ENCODE data around the gene ANXA2R.
"Not testable (repeated sequence)": the region's sequence is repeated elsewhere in the genome, so short reads cannot be mapped to it uniquely, and the experiment has no call there.

Gene ANXA2R

GRCh38 chr5:43034591-43034968 is 5.5 kb downstream of the ANXA2R start:
- no peaks in the 10 kb centered on the region for H3K36me3 ChIP-seq (ENCODE audit: control insufficient read depth in 4 of 4, insufficient read depth in 4 of 4, low read length in 3 of 4)
- 40% methylated on average over 4 of the region's 5 CpGs for WGBS (ENCODE audit: insufficient coverage)
- ChIA-PET POLR2A (no interaction called here), CTCF (no interaction called here)
- DNase-seq: peak in 2 of 3 donors; percentile 52 to 68
- H3K9me3 ChIP-seq (ENCODE audit: control extremely low read depth in 1 of 5, control insufficient read depth in 4 of 5, insufficient read depth in 2 of 5, low read depth in 1 of 5, low read length in 4 of 5): no peaks in the 10 kb centered on the region
- peaks cover 4 to 44% (median 31%) of the 10 kb centered on the region in 4 experiments for H3K4me1 ChIP-seq (ENCODE audit: control extremely low read depth in 1 of 4, control insufficient read depth in 4 of 4, insufficient read depth in 4 of 4, low read length in 3 of 4)
- no peak overlapping the region for H3K27ac ChIP-seq (ENCODE audit: insufficient read depth in 1 of 2, low read depth in 1 of 2, low read length in 2 of 2, poor library complexity in 1 of 2, severe bottlenecking in 2 of 2)
- no peaks in the 10 kb centered on the region for H3K27me3 ChIP-seq (replicated peaks in 2 of 5; ENCODE audit: control insufficient read depth in 4 of 5, insufficient read depth in 5 of 5, low read length in 4 of 5)
- no peak overlapping the region for H3K4me3 ChIP-seq (ENCODE audit: control insufficient read depth in 1 of 7, extremely low read depth in 1 of 7, insufficient read depth in 4 of 7, low read depth in 2 of 7, low read length in 6 of 7)

- no peak for DNase-seq
- H3K4me3 ChIP-seq (ENCODE audit: control insufficient read depth in 1 of 7, extremely low read depth in 1 of 7, insufficient read depth in 4 of 7, low read depth in 2 of 7, low read length in 6 of 7): no peak overlapping the region
- POLR2A ChIA-PET: no interaction called here
- no peaks in the 10 kb centered on the region for H3K36me3 ChIP-seq (ENCODE audit: control insufficient read depth in 4 of 4, insufficient read depth in 4 of 4, low read length in 3 of 4)
- H3K4me1 ChIP-seq (ENCODE audit: control extremely low read depth in 1 of 4, control insufficient read depth in 4 of 4, insufficient read depth in 4 of 4, low read length in 3 of 4): peaks cover 4 to 40% (median 30%) of the 10 kb centered on the region in 4 experiments
- H3K27ac ChIP-seq (ENCODE audit: insufficient read depth in 1 of 2, low read depth in 1 of 2, low read length in 2 of 2, poor library complexity in 1 of 2, severe bottlenecking in 2 of 2): no peak overlapping the region
- no peaks in the 10 kb centered on the region for H3K27me3 ChIP-seq (replicated peaks in 2 of 5; ENCODE audit: control insufficient read depth in 4 of 5, insufficient read depth in 5 of 5, low read length in 4 of 5)
- CTCF ChIA-PET: interaction anchor here (0.7 to 1.0 kb wide), 2 partner anchors 14 to 15 kb away, joined by 3 read pairs; no protein-coding TSS in a partner anchor
- H3K9me3 ChIP-seq (ENCODE audit: control extremely low read depth in 1 of 5, control insufficient read depth in 4 of 5, insufficient read depth in 2 of 5, low read depth in 1 of 5, low read length in 4 of 5): no peaks in the 10 kb centered on the region
- 96% methylated on average over 40 of the region's 41 CpGs for WGBS (ENCODE audit: insufficient coverage)
These were observed 6.1 kb downstream of the ANXA2R start for GRCh38 chr5:43033841-43034590.

GRCh38 chr5:43027054-43027785 is 12.9 kb downstream of the ANXA2R start:
- Histone ChIP-seq H3K9me3 (ENCODE audit: control extremely low read depth in 1 of 5, control insufficient read depth in 4 of 5, insufficient read depth in 2 of 5, low read depth in 1 of 5, low read length in 4 of 5) (no peaks in the 10 kb centered on the region), H3K36me3 (ENCODE audit: control insufficient read depth in 4 of 4, insufficient read depth in 4 of 4, low read length in 3 of 4) (no peaks in the 10 kb centered on the region), H3K27me3 (replicated peaks in 2 of 5; ENCODE audit: control insufficient read depth in 4 of 5, insufficient read depth in 5 of 5, low read length in 4 of 5) (no peaks in the 10 kb centered on the region), H3K4me3 (ENCODE audit: control insufficient read depth in 1 of 7, extremely low read depth in 1 of 7, insufficient read depth in 4 of 7, low read depth in 2 of 7, low read length in 6 of 7) (no peak overlapping the region), H3K4me1 (ENCODE audit: control extremely low read depth in 1 of 4, control insufficient read depth in 4 of 4, insufficient read depth in 4 of 4, low read length in 3 of 4) (peaks cover 0 to 6% (median 0%) of the 10 kb centered on the region in 4 experiments), H3K27ac (ENCODE audit: insufficient read depth in 1 of 2, low read depth in 1 of 2, low read length in 2 of 2, poor library complexity in 1 of 2, severe bottlenecking in 2 of 2) (no peak overlapping the region)
- CTCF ChIA-PET: interaction anchor here (0.9 to 1.6 kb wide), 5 partner anchors 9 to 46 kb away, joined by 3 to 7 read pairs (median 3); no protein-coding TSS in a partner anchor
- 96% methylated on average over 5 of the region's 7 CpGs for WGBS (ENCODE audit: insufficient coverage)
- POLR2A ChIA-PET: interaction anchor here (0.7 to 1.4 kb wide), 2 partner anchors 15 to 49 kb away, joined by 3 to 5 read pairs; no protein-coding TSS in a partner anchor
- DNase-seq: no peak

GRCh38 chr5:43025184-43025950 is 14.8 kb downstream of the ANXA2R start:
- POLR2A ChIA-PET; H3K27ac ChIP-seq (ENCODE audit: insufficient read depth in 1 of 2, low read depth in 1 of 2, low read length in 2 of 2, poor library complexity in 1 of 2, severe bottlenecking in 2 of 2); H3K9me3 ChIP-seq (ENCODE audit: control extremely low read depth in 1 of 5, control insufficient read depth in 4 of 5, insufficient read depth in 2 of 5, low read depth in 1 of 5, low read length in 4 of 5); DNase-seq; H3K4me3 ChIP-seq (ENCODE audit: control insufficient read depth in 1 of 7, extremely low read depth in 1 of 7, insufficient read depth in 4 of 7, low read depth in 2 of 7, low read length in 6 of 7); H3K36me3 ChIP-seq (ENCODE audit: control insufficient read depth in 4 of 4, insufficient read depth in 4 of 4, low read length in 3 of 4); H3K27me3 ChIP-seq (replicated peaks in 2 of 5; ENCODE audit: control insufficient read depth in 4 of 5, insufficient read depth in 5 of 5, low read length in 4 of 5): not testable (repeated sequence)
- 94% methylated on average over 5 of the region's 25 CpGs for WGBS (ENCODE audit: insufficient coverage)
- peaks cover 3 to 18% (median 7%) of the 10 kb centered on the region in 4 experiments for H3K4me1 ChIP-seq (ENCODE audit: control extremely low read depth in 1 of 4, control insufficient read depth in 4 of 4, insufficient read depth in 4 of 4, low read length in 3 of 4)
- CTCF ChIA-PET: interaction anchor here (0.7 kb wide), 1 partner anchor 15 kb away, joined by 3 read pairs; no protein-coding TSS in a partner anchor

GRCh38 chr5:43024217-43024616 is 15.9 kb downstream of the ANXA2R start:
- H3K36me3 ChIP-seq (ENCODE audit: control insufficient read depth in 4 of 4, insufficient read depth in 4 of 4, low read length in 3 of 4): no peaks in the 10 kb centered on the region
- no peak overlapping the region for H3K27ac ChIP-seq (ENCODE audit: insufficient read depth in 1 of 2, low read depth in 1 of 2, low read length in 2 of 2, poor library complexity in 1 of 2, severe bottlenecking in 2 of 2)
- ChIA-PET POLR2A (no interaction called here), CTCF (interaction anchor here (0.7 to 9.3 kb wide), 2 partner anchors 13 to 14 kb away, joined by 3 to 82 read pairs; partner anchors contain the start of gene ANXA2R)
- DNase-seq: no peak
- no peaks in the 10 kb centered on the region for H3K9me3 ChIP-seq (ENCODE audit: control extremely low read depth in 1 of 5, control insufficient read depth in 4 of 5, insufficient read depth in 2 of 5, low read depth in 1 of 5, low read length in 4 of 5)
- peaks cover 4 to 29% (median 10%) of the 10 kb centered on the region in 4 experiments for H3K4me1 ChIP-seq (ENCODE audit: control extremely low read depth in 1 of 4, control insufficient read depth in 4 of 4, insufficient read depth in 4 of 4, low read length in 3 of 4)
- H3K4me3 ChIP-seq (ENCODE audit: control insufficient read depth in 1 of 7, extremely low read depth in 1 of 7, insufficient read depth in 4 of 7, low read depth in 2 of 7, low read length in 6 of 7): no peak overlapping the region
- 100% methylated on average over 5 of the region's 6 CpGs for WGBS (ENCODE audit: insufficient coverage)
- H3K27me3 ChIP-seq (replicated peaks in 2 of 5; ENCODE audit: control insufficient read depth in 4 of 5, insufficient read depth in 5 of 5, low read length in 4 of 5): no peaks in the 10 kb centered on the region

GRCh38 chr5:43021151-43021550 is 19.0 kb downstream of the ANXA2R start:
- H3K27me3 ChIP-seq (replicated peaks in 2 of 5; ENCODE audit: control insufficient read depth in 4 of 5, insufficient read depth in 5 of 5, low read length in 4 of 5): no peaks in the 10 kb centered on the region
- peaks cover 9 to 45% (median 25%) of the 10 kb centered on the region in 4 experiments for H3K4me1 ChIP-seq (ENCODE audit: control extremely low read depth in 1 of 4, control insufficient read depth in 4 of 4, insufficient read depth in 4 of 4, low read length in 3 of 4)
- no peak overlapping the region for H3K4me3 ChIP-seq (ENCODE audit: control insufficient read depth in 1 of 7, extremely low read depth in 1 of 7, insufficient read depth in 4 of 7, low read depth in 2 of 7, low read length in 6 of 7)
- no peak for DNase-seq
- no peaks in the 10 kb centered on the region for H3K36me3 ChIP-seq (ENCODE audit: control insufficient read depth in 4 of 4, insufficient read depth in 4 of 4, low read length in 3 of 4)
- CTCF ChIA-PET: interaction anchor here (0.9 to 9.3 kb wide), 7 partner anchors 9 to 111 kb away, joined by 3 to 82 read pairs (median 14); partner anchors contain the start of gene ANXA2R
- H3K9me3 ChIP-seq (ENCODE audit: control extremely low read depth in 1 of 5, control insufficient read depth in 4 of 5, insufficient read depth in 2 of 5, low read depth in 1 of 5, low read length in 4 of 5): no peaks in the 10 kb centered on the region
- H3K27ac ChIP-seq (ENCODE audit: insufficient read depth in 1 of 2, low read depth in 1 of 2, low read length in 2 of 2, poor library complexity in 1 of 2, severe bottlenecking in 2 of 2): no peak overlapping the region
- POLR2A ChIA-PET: interaction anchor here (1.4 to 4.9 kb wide), 2 partner anchors 12 to 15 kb away, joined by 4 to 32 read pairs; no protein-coding TSS in a partner anchor
- WGBS (ENCODE audit: insufficient coverage): no CpG with 5 or more reads among the region's 2 CpGs
